Effector memory CD4-positive, alpha-beta T cell (primary cell): Measurements from ENCODE around the gene ZNF575.
"Not testable (repeated sequence)": the region's sequence is repeated elsewhere in the genome, so short reads cannot be mapped to it uniquely, and the experiment has no call there.

Experiments
- DNase-seq, 3 donors: peaks; one replicate each; pipeline ENCODE4 v3.0.0-alpha.2; 2020
- H3K27ac ChIP-seq: 2 replicates; pipeline ENCODE4 v1.7.0; 2013; ENCODE audit warnings: mild to moderate bottlenecking, low read length, moderate library complexity; ENCODE audit not compliant: insufficient read depth, poor library complexity, severe bottlenecking
- H3K27me3 ChIP-seq: replicated peaks from 2 replicates; pipeline ENCODE4 v1.7.0; 2013; ENCODE audit warnings: mild to moderate bottlenecking, low read length; ENCODE audit not compliant: insufficient read depth, control insufficient read depth, poor library complexity, severe bottlenecking
- H3K36me3 ChIP-seq: 2 replicates; pipeline ENCODE4 v1.7.0; 2013; ENCODE audit warnings: mild to moderate bottlenecking, low read length, moderate library complexity; ENCODE audit not compliant: control insufficient read depth, insufficient read depth
- H3K4me1 ChIP-seq: 2 replicates; pipeline ENCODE4 v1.7.0; 2013; ENCODE audit warnings: low read length, mild to moderate bottlenecking; ENCODE audit not compliant: control insufficient read depth, insufficient read depth, poor library complexity, severe bottlenecking
- H3K4me3 ChIP-seq: 2 replicates; pipeline ENCODE4 v1.7.0; 2013; ENCODE audit warnings: low read length, low read depth, mild to moderate bottlenecking; ENCODE audit not compliant: insufficient read depth, poor library complexity, severe bottlenecking
- H3K9me3 ChIP-seq: 2 replicates; pipeline ENCODE4 v1.7.0; 2013; ENCODE audit warnings: mild to moderate bottlenecking, low read length, moderate library complexity; ENCODE audit not compliant: control insufficient read depth

ZNF575 gene

GRCh38 chr19:43507880-43508279, 25.1 kb upstream of the ZNF575 start:
- H3K9me3 ChIP-seq: no peaks in the 10 kb centered on the region
- H3K4me1 ChIP-seq: peaks cover 11% of the 10 kb centered on the region
- peaks cover 9% of the 10 kb centered on the region for H3K36me3 ChIP-seq
- no peaks in the 10 kb centered on the region for H3K27me3 ChIP-seq
- DNase-seq: no peak
- no peak overlapping the region for H3K4me3 ChIP-seq
- H3K27ac ChIP-seq: no peak overlapping the region

- Histone ChIP-seq H3K36me3 (peaks cover 9% of the 10 kb centered on the region), H3K4me1 (no peaks in the 10 kb centered on the region), H3K27me3 (no peaks in the 10 kb centered on the region), H3K27ac (no peak overlapping the region), H3K9me3 (no peaks in the 10 kb centered on the region), H3K4me3 (no peak overlapping the region)
- no peak for DNase-seq
Measured at GRCh38 chr19:43510713-43511112, 22.3 kb upstream of the ZNF575 start.

GRCh38 chr19:43511324-43511723, 21.7 kb upstream of the ZNF575 start:
- H3K27me3 ChIP-seq: no peaks in the 10 kb centered on the region
- H3K27ac ChIP-seq: no peak overlapping the region
- H3K36me3 ChIP-seq: peaks cover 9% of the 10 kb centered on the region
- no peaks in the 10 kb centered on the region for H3K9me3 ChIP-seq
- no peak for DNase-seq
- no peak overlapping the region for H3K4me3 ChIP-seq
- no peaks in the 10 kb centered on the region for H3K4me1 ChIP-seq

- H3K4me3 ChIP-seq, H3K27me3 ChIP-seq, H3K9me3 ChIP-seq, H3K36me3 ChIP-seq, DNase-seq, H3K27ac ChIP-seq, H3K4me1 ChIP-seq: not testable (repeated sequence)
Measured at GRCh38 chr19:43512399-43512798, 20.6 kb upstream of the ZNF575 start.

GRCh38 chr19:43518051-43518450, 14.9 kb upstream of the ZNF575 start:
- DNase-seq: no peak
- Histone ChIP-seq H3K27me3 (no peaks in the 10 kb centered on the region), H3K4me1 (peaks cover 6% of the 10 kb centered on the region), H3K27ac (no peak overlapping the region), H3K9me3 (no peaks in the 10 kb centered on the region), H3K36me3 (no peaks in the 10 kb centered on the region), H3K4me3 (no peak overlapping the region)

- Histone ChIP-seq H3K27ac (no peak overlapping the region), H3K4me1 (peaks cover 8% of the 10 kb centered on the region), H3K9me3 (no peaks in the 10 kb centered on the region), H3K27me3 (no peaks in the 10 kb centered on the region), H3K4me3 (no peak overlapping the region), H3K36me3 (no peaks in the 10 kb centered on the region)
- DNase-seq: peak; percentile 56 to 78 (median 67)
Measured at GRCh38 chr19:43519436-43520088, 13.4 kb upstream of the ZNF575 start.

GRCh38 chr19:43522929-43523328, 10.1 kb upstream of the ZNF575 start:
- H3K4me1 ChIP-seq: peaks cover 26% of the 10 kb centered on the region
- DNase-seq: no peak

GRCh38 chr19:43523696-43524095, 9.3 kb upstream of the ZNF575 start:
- H3K4me1 ChIP-seq: peaks cover 26% of the 10 kb centered on the region
- not testable (repeated sequence) for H3K36me3 ChIP-seq, H3K27me3 ChIP-seq, H3K4me3 ChIP-seq, DNase-seq, H3K27ac ChIP-seq, H3K9me3 ChIP-seq

More at GRCh38 chr19:43522929-43523328, 10.1 kb upstream of the ZNF575 start:
- Histone ChIP-seq H3K27ac (no peak overlapping the region), H3K4me3 (no peak overlapping the region), H3K36me3 (no peaks in the 10 kb centered on the region), H3K27me3 (no peaks in the 10 kb centered on the region), H3K9me3 (no peaks in the 10 kb centered on the region)

- no peaks in the 10 kb centered on the region for H3K27me3 ChIP-seq
- peaks cover 20% of the 10 kb centered on the region for H3K4me1 ChIP-seq
- no peak for DNase-seq
- no peaks in the 10 kb centered on the region for H3K9me3 ChIP-seq
- peak overlapping the region; percentile 63 for H3K27ac ChIP-seq
- H3K4me3 ChIP-seq: peak overlapping the region; percentile 89
- H3K36me3 ChIP-seq: no peaks in the 10 kb centered on the region
Measured at GRCh38 chr19:43524922-43525835, 7.8 kb upstream of the ZNF575 start.
